Forelimb muscle (tissue), 1 donor: ENCODE data around the gene GLYATL1B. TPM values are rescaled to one million over a fixed set of nuclear protein-coding genes. Genes with fewer than 3 reads are reported as not detected.
"Not testable (repeated sequence)": the region's sequence is repeated elsewhere in the genome, so short reads cannot be mapped to it uniquely, and the experiment has no call there.

Source experiments
- DNase-seq: peaks from one replicate; pipeline ENCODE4 v3.0.0-alpha.2; 2013; ENCODE audit warnings: low read depth
- polyA plus RNA-seq: library from polyadenylated mRNA; unstranded; fragments of 120-200 nt; gene quantifications from one replicate; pipeline ENCODE4 v1.2.1, GENCODE V29; 2013; ENCODE audit not compliant: insufficient read length

GLYATL1B gene
- not detected for polyA plus RNA-seq

- not testable (repeated sequence) for DNase-seq
Measured at GRCh38 chr11:59086007-59086406, at the start of gene GLYATL1B. Gene GLYATL1B, plus strand, starts transcription at chr11:59086307. Its CDS starts 0 bp downstream, at chr11:59086307.

DNA sequence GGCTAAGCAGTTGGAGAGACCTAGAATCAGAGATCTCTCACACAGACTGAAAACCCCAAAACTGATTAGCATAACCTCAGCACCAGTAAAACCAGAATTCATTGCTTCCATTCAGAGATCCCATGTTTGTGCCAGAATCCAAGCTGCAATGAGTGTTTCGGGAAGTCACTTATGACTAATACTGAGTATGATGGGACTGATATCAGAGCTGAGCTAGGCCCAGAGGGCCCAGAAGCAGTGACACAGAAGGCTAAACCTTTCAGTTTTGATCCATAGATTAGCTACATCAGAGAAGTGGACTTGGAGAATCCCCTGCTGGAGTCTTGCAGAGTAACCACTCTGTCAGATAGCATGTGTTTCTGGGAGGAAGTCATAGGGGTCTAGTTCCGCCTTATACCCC is 49.6 kb upstream of the GLYATL1B start:
- not testable (repeated sequence) for DNase-seq

- not testable (repeated sequence) for DNase-seq
Measured at GRCh38 chr11:59037434-59037833, 48.7 kb upstream of the GLYATL1B start.

- no peak for DNase-seq
Measured at GRCh38 chr11:59040607-59041006, 45.5 kb upstream of the GLYATL1B start.

DNA sequence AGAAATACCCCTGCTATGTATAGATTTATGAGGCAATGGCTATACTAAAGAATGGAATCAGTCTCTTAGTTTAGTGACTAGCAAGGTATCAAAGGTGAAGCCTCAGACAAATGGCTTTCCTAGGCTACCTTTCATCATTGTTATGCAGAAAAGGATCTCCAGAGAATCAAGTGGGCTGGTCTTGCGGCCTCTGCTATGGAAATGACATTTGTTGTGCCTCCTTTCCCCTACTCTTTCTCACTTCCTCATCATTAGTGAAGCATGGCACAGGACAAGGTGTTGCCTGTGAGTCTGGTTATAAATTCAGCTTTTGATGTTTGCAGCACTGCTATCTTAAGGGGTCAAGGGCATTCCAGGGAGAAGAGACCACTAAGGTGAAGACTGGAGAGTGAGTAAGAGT is 34.7 kb upstream of the GLYATL1B start:
- DNase-seq, result not testable (repeated sequence)

GRCh38 chr11:59052355-59052754 is 33.8 kb upstream of the GLYATL1B start:
- not testable (repeated sequence) for DNase-seq

- no peak for DNase-seq
Measured at GRCh38 chr11:59053387-59053786, 32.7 kb upstream of the GLYATL1B start.

DNA sequence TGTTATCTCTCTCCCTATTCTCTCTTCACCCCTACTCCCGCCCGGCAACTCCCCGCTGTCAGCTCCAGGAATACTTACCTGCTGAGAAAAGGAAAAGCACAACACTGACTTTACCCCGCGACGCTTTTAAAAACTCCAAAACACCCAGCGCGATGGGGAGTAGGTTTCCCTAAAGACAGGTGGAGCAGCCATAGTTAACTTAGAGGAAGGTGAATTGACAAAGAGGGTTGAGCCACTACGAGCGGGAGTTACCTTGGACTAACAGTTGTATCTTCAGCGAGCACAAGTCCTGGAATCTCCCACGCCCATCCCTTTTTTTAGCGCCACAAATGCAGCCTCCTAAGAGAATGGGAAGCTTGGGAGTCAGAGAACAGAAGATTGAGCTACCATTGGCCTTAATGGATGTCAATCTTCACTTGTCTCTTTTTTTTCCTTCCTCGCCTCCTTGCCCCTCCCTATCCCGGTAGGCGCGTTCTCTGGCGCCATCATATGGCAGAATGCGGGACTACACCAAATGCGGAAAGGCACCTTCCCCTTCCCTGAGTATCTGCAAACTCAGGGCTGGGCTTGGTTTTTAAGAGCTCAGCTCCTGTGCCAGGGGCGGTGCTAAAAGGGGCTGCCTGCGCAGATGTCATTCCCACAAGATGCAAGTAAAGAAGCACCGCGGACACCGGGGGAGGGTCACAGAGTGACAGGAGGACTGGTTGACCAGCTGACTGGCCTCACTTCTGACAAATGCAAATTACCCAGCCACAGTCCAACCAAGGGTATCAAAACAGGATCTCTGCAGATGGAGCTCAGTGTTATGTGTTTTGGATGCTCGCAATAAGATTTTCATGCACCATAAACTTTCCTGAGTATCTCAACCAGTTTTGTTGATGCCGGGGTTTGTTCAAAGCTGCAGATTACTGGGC is 27.7 kb upstream of the GLYATL1B start:
- peak; percentile 72 for DNase-seq

DNA sequence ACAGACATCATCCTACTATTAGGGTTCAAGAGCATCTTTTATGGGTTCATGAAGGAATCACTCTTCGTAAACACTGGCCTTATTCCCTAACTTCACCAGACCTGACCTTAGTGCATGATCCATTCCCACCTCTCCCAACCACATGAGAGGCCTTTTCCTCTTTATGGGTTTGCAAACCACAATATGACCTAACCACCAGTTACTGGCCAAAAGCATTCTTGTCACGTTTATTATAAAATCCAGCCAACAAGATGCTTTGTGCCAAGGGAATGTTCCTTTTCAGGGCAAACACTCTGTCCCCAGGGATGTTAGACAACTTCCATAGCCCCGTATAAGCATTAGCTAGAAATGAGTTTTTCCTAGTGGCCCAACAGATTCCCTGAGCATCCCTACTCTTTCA is 26.0 kb upstream of the GLYATL1B start:
- DNase-seq, result not testable (repeated sequence)

GRCh38 chr11:59062602-59063529 is 23.2 kb upstream of the GLYATL1B start:
- DNase-seq, result no peak

GRCh38 chr11:59063996-59064727 is 21.9 kb upstream of the GLYATL1B start:
- DNase-seq, result not testable (repeated sequence)

DNA sequence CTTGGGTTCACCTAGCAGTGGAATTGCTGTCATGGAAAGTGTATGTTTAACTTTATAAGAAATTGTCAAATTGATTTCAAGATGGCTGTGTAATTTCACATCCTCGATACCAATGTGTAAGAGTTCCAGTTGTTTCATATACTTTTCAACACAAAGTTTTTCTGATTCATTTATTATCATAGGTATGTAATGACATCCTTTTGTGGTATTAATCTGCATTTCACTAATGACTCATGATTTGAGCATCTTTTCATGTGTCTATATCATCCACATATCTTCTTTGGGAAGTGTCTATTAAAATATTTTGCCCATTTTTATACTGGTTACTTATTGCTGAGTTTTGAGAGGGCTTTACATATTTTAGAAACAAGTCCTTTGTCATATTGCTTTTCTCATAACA is 17.0 kb upstream of the GLYATL1B start:
- no peak for DNase-seq

- no peak for DNase-seq
Measured at GRCh38 chr11:59076876-59077571, 9.1 kb upstream of the GLYATL1B start.

DNA sequence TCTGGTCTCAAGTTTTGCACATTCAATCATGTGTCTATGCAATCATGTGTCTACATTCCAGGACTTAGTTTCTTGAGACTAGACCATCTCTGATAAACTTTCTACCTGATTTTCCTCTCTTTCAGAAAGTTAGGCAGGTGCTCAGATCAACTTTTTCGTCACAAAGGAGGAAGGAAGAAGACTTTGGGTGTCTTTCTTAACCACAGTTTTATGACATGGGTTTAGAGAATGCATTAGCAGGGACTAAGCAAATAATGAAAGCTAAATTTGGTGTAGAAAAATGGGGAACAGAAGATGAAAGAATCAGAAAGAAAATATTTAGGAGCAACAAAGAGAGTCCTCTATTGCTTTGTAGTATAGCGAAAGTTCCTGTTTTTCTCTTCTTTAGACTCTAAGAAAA is 7.7 kb upstream of the GLYATL1B start:
- no peak for DNase-seq

DNA sequence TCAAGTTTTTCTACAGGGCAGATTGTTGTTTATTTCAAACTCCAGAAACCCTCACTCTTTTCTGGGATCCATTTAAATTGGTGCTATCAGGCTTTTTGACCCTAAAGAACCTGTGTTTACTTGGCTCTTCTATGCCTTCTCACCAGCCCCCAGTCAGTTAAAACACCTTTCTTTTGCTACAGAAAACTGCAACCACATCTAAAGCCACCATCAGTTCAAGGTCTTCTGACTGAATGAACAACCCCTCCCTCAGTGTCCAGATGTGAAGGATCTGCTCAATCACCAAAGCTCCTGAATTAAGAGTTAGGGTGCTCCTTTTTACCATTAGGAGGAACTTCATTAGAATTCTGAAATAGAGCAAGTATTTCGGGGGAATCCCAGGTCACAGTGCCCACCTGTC is 7.0 kb upstream of the GLYATL1B start:
- no peak for DNase-seq

DNA sequence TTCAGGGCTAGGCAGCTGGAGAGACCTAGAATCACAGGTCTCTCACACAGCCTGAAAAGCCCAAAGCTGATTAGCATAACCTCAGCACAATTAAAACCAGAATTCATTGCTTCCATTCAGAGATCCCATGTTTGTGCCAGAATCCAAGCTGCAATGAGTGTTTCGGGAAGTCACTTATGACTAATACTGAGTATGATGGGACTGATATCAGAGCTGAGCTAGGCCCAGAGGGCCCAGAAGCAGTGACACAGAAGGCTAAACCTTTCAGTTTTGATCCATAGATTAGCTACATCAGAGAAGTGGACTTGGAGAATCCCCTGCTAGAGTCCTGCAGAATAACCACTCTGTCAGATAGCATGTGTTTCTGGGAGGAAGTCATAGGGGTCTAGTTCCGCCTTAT is 5.7 kb upstream of the GLYATL1B start:
- DNase-seq, result not testable (repeated sequence)

DNA sequence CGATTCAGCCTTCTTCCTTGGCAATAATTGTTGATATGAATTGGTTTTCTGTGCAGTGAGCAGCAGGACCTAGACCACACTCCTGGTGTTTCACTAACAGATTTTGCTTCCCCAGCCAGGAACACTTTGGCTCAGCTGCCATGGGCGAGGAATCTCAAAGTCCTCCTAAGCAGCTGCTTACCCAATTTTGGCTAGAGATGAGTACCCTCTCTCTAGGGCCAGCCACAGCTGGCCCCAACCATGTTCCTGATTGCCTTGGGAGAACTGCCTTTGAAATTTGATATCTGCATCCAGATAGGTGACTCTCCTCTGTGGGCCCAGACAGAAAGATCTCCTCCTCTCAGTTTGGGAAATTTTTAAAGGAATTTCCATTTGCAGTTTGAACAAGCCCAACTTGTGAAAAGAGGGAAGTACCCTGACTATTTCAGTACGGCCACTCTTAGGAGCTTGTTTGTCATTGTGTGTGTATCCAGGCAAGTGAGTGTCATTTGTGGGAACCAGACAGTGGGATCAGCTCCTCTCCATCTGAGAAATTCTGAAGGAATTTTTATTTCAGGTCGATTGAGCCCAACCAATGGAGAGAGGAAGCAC is 4.6 kb upstream of the GLYATL1B start:
- DNase-seq, result not testable (repeated sequence)

DNA sequence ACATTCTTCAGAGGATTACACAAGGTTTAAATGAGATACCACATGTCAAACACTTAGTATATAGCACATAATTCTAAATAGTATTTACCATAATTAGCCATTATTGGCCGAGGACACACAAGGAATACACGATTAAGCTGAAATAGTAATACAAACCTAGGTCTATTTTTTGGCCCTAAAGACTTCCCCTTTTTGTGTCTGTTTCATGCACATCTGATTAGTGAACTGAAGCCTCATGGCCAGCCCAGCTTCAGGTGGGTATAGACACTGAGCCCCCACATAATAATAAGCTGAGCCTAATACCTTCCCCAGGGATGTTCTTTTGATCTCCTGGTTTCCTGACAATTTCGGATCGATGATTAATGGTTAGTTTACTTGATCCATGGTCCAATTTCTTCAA is 2.1 kb downstream of the GLYATL1B start:
- DNase-seq, result no peak

GRCh38 chr11:59093576-59093975 is 7.5 kb downstream of the GLYATL1B start:
- DNase-seq, result not testable (repeated sequence)

DNA sequence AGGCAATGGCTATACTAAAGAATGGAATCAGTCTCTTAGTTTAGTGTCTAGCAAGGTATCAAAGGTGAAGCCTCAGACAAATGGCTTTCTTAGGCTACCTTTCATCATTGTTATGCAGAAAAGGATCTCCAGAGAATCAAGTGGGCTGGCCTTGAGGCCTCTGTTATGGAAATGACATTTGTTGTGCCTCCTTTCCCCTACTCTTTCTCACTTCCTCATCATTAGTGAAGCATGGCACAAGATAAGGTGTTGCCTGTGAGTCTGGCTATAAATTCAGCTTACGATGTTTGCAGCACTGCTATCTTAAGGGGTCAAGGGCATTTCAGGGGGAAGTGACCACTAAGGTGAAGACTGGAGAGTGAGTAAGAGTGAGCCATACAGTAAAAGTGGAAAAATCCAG is 9.1 kb downstream of the GLYATL1B start:
- not testable (repeated sequence) for DNase-seq
